Hepatocyte (in vitro differentiated cells): ENCODE data around the gene C10orf120.

Experiments used
- CTCF ChIP-seq: fragments of 200-600 bp; sonication (generic); IDR thresholded peaks from 2 replicates; pipeline ENCODE4 v1.5.1; 2016; ENCODE audit warnings: antibody characterized with exemption, mild to moderate bottlenecking; ENCODE audit not compliant: poor library complexity
- EZH2 ChIP-seq: fragments of 200-600 bp; sonication (generic); IDR thresholded peaks from 2 replicates; pipeline ENCODE4 v1.6.1; 2016; ENCODE audit warnings: antibody characterized with exemption, mild to moderate bottlenecking, borderline replicate concordance

GRCh38 chr10:122662231-122662630, 37.4 kb downstream of the C10orf120 start:
- no peak for TF ChIP-seq CTCF
- no peak for TF ChIP-seq EZH2
